CD8-positive, alpha-beta memory T cell (primary cell): Measurements from ENCODE around the gene SYF2. TPM values are rescaled to one million over a fixed set of nuclear protein-coding genes. Genes with fewer than 3 reads are reported as not detected.
"Not testable (repeated sequence)": the region's sequence is repeated elsewhere in the genome, so short reads cannot be mapped to it uniquely, and the experiment has no call there.

Source experiments
- CTCF ChIA-PET: fragments of 350-600 bp; sonication (Branson Sonifier 250); formaldehyde crosslinking; loops from one replicate; lab custom pipeline; 2021; ENCODE audit warnings: antibody characterized with exemption; lab: Charles Lee
- POLR2A ChIA-PET: fragments of 350-600 bp; sonication (Branson Sonifier 250); formaldehyde crosslinking; loops from one replicate; lab custom pipeline; 2021; ENCODE audit warnings: antibody characterized with exemption; lab: Charles Lee
- DNase-seq, 5 donors: peaks; one replicate each; pipeline versions ENCODE4 v3.0.0 to v3.0.0-alpha.2; 2020 to 2022; ENCODE audit warnings: mixed read lengths in 1 of 5
- H3K27ac ChIP-seq: one replicate; pipeline ENCODE4 v1.7.0; 2013; ENCODE audit warnings: low read depth, mild to moderate bottlenecking, low read length, moderate library complexity
- H3K27me3 ChIP-seq: 2 replicates; pipeline ENCODE4 v1.7.0; 2013; ENCODE audit warnings: low read length, mild to moderate bottlenecking; ENCODE audit not compliant: insufficient read depth, poor library complexity, severe bottlenecking
- H3K36me3 ChIP-seq: 2 replicates; pipeline ENCODE4 v1.7.0; 2013; ENCODE audit warnings: mild to moderate bottlenecking, low read length, moderate library complexity; ENCODE audit not compliant: insufficient read depth
- H3K4me1 ChIP-seq: 2 replicates; pipeline ENCODE4 v1.7.0; 2013; ENCODE audit warnings: mild to moderate bottlenecking, low read length, moderate library complexity; ENCODE audit not compliant: insufficient read depth
- H3K4me3 ChIP-seq: 2 replicates; pipeline ENCODE4 v1.7.0; 2013; ENCODE audit warnings: mild to moderate bottlenecking, low read length
- H3K9me3 ChIP-seq: 2 replicates; pipeline ENCODE4 v1.7.0; 2013; ENCODE audit warnings: mild to moderate bottlenecking, low read length
- H3K27ac Mint-ChIP-seq, 8 donors: one replicate each; pipeline ENCODE4 v1.8.0; 2020 to 2021; ENCODE audit warnings: mixed read lengths in 8 of 8, mild to moderate bottlenecking in 6 of 8, inconsistent platforms in 3 of 8, moderate library complexity in 3 of 8
- H3K27me3 Mint-ChIP-seq, 2 donors: one replicate each; pipeline ENCODE4 v1.8.0; 2020 to 2021; ENCODE audit warnings: mixed read lengths in 2 of 2, mild to moderate bottlenecking in 1 of 2, moderate library complexity in 1 of 2
- H3K36me3 Mint-ChIP-seq, 3 donors: one replicate each; pipeline ENCODE4 v1.8.0; 2020 to 2021; ENCODE audit warnings: mixed read lengths in 3 of 3, inconsistent platforms in 1 of 3, mild to moderate bottlenecking in 1 of 3
- H3K4me1 Mint-ChIP-seq, 3 donors: one replicate each; pipeline ENCODE4 v1.8.0; 2020 to 2021; ENCODE audit warnings: mixed read lengths in 3 of 3, inconsistent platforms in 1 of 3, mild to moderate bottlenecking in 1 of 3
- H3K4me3 Mint-ChIP-seq, 7 donors: one replicate each; pipeline ENCODE4 v1.8.0; 2020 to 2021; ENCODE audit warnings: mixed read lengths in 7 of 7, mild to moderate bottlenecking in 6 of 7, moderate library complexity in 4 of 7, inconsistent platforms in 2 of 7
- H3K9me3 Mint-ChIP-seq, 5 donors: one replicate each; pipeline ENCODE4 v1.8.0; 2020 to 2022; ENCODE audit warnings: mixed read lengths in 5 of 5, mild to moderate bottlenecking in 3 of 5, moderate library complexity in 2 of 5, inconsistent platforms in 1 of 5
- polyA plus RNA-seq: library from polyadenylated mRNA; unstranded; fragments of 300-500 nt; fragmentation: Illumina TruSeq; gene quantifications from one replicate; pipeline ENCODE4 v1.2.3, GENCODE V29; 2021
- total RNA-seq, 2 experiments: library from RNA; stranded (reverse); gene quantifications; one replicate each; pipeline ENCODE4 v1.2.3, GENCODE V29; 2021

The SYF2 gene
- total RNA-seq (10 to 100 TPM; 38.4 to 40.4 TPM), polyA plus RNA-seq (90.7 TPM)

DNA sequence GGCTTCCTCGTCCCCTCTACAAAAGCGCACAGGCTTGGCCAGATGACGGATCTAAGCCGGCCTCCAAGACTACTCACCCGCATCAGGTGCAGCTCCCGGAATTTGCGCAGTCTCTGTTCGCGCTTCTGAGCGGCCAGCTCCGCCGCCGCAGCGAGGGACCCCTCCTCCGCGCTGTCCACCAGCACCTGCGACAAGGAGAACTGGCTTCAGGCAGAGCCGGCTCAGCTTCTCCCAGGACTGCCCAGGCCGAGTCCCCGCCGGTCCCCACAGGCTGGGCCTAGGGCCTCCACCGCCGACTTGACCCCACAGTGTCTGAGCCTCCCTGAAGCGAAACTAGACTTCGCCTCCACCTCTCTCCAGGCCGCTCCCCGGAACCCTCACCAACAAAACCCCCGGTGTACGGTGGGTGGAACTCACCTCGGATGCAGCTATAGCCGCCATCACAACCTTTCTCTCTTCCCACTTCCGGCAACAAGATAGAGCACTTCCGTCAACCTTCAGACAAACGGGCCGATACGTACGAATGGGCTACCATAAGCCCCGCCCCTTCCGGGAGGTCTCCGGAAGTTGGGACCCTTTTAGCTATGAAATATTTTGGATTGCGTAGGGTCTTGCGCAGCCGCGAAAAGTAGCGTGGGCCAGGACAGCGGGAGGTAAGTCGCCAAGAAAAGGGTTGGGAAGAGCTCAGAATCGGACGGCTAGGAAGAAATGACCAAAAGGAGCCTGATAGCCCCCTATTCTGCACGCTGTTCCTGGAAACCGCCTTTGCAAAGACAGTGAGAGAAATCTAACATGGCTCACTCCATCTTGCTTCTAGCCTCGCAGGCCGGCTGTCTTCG lies at the start of gene SYF2:
Gene SYF2, minus strand, starts transcription at position 476 of the 839 bp plus-strand sequence. Its CDS starts 35 bp downstream, at position 441.
- H3K27ac ChIP-seq: peak within 1 kb of the TSS; percentile 97
- peaks cover 31 to 46% (median 37%) of the 10 kb centered on the region in 3 donors for H3K4me1 Mint-ChIP-seq
- peaks cover 22% of the 10 kb centered on the region for H3K36me3 ChIP-seq

DNA sequence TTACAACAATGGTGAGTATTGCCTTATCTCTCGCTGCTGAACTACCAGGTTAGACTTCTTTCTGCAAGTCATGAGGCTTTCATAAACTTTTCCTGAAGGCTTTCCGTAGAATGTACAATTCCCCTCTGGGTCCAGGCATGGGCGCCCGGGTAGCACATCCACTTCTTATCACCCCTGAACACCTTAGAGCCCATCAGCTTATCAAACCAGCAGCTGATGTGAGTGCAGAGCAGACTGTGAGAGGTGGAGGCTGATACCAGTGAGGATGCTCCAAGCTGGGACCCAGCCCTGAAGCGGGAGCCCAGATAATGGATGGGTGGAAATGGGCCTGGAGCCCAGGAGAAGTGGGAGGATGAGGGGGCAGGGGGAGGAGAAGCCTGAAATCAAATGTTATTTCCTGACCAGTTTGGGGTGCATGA lies 47.4 kb upstream of the SYF2 start:
- H3K4me3 Mint-ChIP-seq, H3K36me3 Mint-ChIP-seq, H3K36me3 ChIP-seq, CTCF ChIA-PET, H3K9me3 Mint-ChIP-seq, H3K9me3 ChIP-seq, H3K27ac ChIP-seq, H3K4me1 ChIP-seq, DNase-seq, H3K27me3 Mint-ChIP-seq, H3K4me1 Mint-ChIP-seq, H3K27me3 ChIP-seq, H3K27ac Mint-ChIP-seq, POLR2A ChIA-PET, H3K4me3 ChIP-seq: not testable (repeated sequence)

More for the DNA sequence above, at the start of gene SYF2:
- peaks cover 0 to 49% (median 5%) of the 10 kb centered on the region in 3 donors for H3K36me3 Mint-ChIP-seq
- H3K4me3 ChIP-seq: peak within 1 kb of the TSS; percentile 88
- no peak within 1 kb of the TSS for H3K4me3 Mint-ChIP-seq
- CTCF ChIA-PET: interaction anchor here (0.9 to 2.2 kb wide), 7 partner anchors 10 to 580 kb away, joined by 3 to 11 read pairs (median 3); partner anchors contain the start of gene RSRP1
- H3K27ac Mint-ChIP-seq: no peak within 1 kb of the TSS
- H3K9me3 ChIP-seq: no peaks in the 10 kb centered on the region
- DNase-seq: peak; percentile 82 to 95 (median 91)
- POLR2A ChIA-PET: interaction anchor here (0.6 to 4.4 kb wide), 23 partner anchors 8 to 880 kb away, joined by 3 to 114 read pairs (median 4); partner anchors contain the start of genes MACO1, MTFR1L, NIPAL3 and PDIK1L
- no peaks in the 10 kb centered on the region for H3K27me3 ChIP-seq
- H3K27me3 Mint-ChIP-seq: no peaks in the 10 kb centered on the region
- peaks cover 23% of the 10 kb centered on the region for H3K4me1 ChIP-seq
- H3K9me3 Mint-ChIP-seq: no peaks in the 10 kb centered on the region

DNA sequence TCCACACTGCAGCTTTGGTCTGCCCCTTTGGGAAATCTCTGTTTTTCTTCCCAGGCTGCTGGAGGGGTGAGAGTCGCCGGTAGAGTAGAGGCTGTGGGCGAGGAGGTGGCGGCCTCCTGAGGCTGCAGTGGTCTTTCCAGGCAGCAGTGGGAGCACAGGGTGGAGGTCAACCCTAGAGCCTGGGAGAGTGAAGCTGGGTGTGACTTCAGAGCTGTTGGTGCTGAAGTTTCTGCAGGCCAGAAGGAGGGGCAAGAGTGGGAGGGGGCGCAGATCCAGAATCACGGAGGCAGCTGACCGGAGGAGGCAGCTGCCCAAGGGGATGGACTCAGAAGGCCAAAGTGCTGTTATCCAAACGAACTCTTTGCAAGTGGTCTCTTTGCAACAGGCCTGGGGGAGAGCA lies 46.5 kb upstream of the SYF2 start:
- CTCF ChIA-PET, H3K36me3 Mint-ChIP-seq, H3K4me1 Mint-ChIP-seq, H3K27me3 Mint-ChIP-seq, H3K27ac ChIP-seq, DNase-seq, H3K9me3 ChIP-seq, H3K36me3 ChIP-seq, POLR2A ChIA-PET, H3K4me3 Mint-ChIP-seq, H3K4me1 ChIP-seq, H3K27me3 ChIP-seq, H3K9me3 Mint-ChIP-seq, H3K4me3 ChIP-seq, H3K27ac Mint-ChIP-seq: not testable (repeated sequence)

DNA sequence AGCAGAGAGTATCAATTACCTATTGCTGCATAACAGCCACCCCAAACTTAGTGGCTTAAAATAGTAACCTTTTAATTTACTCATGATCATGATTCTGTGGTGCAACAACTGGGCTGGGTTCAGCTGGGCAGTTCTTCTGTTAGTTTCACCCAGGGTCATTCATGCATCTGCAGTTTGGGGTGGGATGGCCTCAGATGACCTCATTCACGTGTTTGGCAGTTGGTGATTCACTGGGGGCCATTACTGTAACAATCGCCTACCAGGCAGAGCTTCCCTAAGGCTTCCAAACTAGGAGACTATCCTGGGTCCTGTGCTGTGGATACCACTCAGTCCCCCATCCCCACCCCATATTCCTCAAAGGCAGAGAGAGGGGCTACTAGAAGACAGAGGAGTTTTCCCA lies 46.1 kb upstream of the SYF2 start:
- H3K9me3 ChIP-seq, H3K27ac Mint-ChIP-seq, H3K4me1 Mint-ChIP-seq, H3K9me3 Mint-ChIP-seq, H3K36me3 ChIP-seq, H3K27me3 Mint-ChIP-seq, H3K4me3 Mint-ChIP-seq, POLR2A ChIA-PET, H3K4me3 ChIP-seq, CTCF ChIA-PET, DNase-seq, H3K27ac ChIP-seq, H3K27me3 ChIP-seq, H3K36me3 Mint-ChIP-seq, H3K4me1 ChIP-seq: not testable (repeated sequence)

DNA sequence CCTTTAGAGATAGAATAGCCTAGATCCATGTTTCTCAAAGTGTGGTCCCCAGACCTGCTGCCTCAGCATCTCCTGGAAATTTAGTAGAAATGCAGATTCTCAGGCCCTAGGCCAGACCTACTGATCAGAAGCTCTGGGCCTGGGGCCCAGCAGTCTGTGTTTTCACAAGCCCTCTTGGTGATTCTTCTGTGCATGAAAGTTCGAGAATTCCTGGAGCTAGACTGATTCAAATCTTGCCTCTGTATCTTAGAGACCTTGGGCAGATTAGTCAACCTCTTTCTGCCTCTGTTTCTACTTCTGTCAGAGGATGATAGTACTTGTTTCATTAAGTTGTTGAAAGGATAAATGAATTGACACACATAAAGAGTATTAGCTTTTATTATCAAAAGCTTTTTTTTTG lies 45.0 kb upstream of the SYF2 start:
- H3K9me3 ChIP-seq, H3K4me3 Mint-ChIP-seq, H3K27ac Mint-ChIP-seq, H3K36me3 ChIP-seq, H3K36me3 Mint-ChIP-seq, DNase-seq, H3K4me1 Mint-ChIP-seq, POLR2A ChIA-PET, H3K27me3 Mint-ChIP-seq, H3K27ac ChIP-seq, H3K9me3 Mint-ChIP-seq, H3K27me3 ChIP-seq, H3K4me3 ChIP-seq, CTCF ChIA-PET, H3K4me1 ChIP-seq: not testable (repeated sequence)

DNA sequence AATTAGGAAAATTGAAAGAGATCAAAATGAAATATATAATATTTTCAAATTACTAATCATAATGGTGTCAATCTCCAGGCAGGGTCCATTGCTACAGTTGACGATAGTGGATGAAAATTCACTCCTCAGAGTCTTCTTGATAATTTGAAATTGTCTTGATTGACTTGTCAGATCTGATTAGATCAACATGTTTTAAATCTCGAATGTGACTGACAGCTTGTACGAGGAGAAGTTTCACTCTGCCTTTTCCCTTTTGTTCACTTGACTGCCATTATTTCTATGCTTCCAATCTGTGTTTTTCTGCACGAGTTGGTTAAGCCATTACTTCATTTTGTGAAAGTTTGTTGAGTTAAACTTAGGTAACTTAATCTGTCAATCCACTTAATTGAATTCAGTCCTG lies 43.3 kb upstream of the SYF2 start:
- H3K27me3 ChIP-seq, H3K4me1 ChIP-seq, H3K36me3 Mint-ChIP-seq, H3K27ac Mint-ChIP-seq, H3K4me3 ChIP-seq, H3K27me3 Mint-ChIP-seq, H3K4me3 Mint-ChIP-seq, H3K27ac ChIP-seq, H3K9me3 ChIP-seq, H3K9me3 Mint-ChIP-seq, POLR2A ChIA-PET, H3K4me1 Mint-ChIP-seq, H3K36me3 ChIP-seq, DNase-seq, CTCF ChIA-PET: not testable (repeated sequence)

DNA sequence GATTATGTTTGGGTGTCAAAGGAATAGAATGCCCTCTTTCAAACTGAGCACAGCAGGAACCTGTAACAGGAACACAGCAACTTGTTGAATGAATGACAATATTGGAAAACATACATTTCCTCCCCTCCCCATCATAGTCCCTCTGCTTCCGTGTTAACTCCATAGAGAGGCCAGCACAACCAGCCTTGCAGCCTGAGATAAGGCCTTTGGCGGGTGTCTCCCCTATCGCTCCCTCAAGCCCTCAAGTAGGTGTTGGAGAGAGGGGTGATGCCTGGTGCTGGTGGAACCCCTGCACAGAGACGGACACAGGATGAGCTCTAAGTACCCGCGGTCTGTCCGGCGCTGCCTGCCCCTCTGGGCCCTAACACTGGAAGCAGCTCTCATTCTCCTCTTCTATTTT lies 39.9 kb upstream of the SYF2 start, which contains the start of gene RHD:
Gene RHD, plus strand, starts transcription at position 272 of the 400 bp plus-strand sequence. Its CDS starts 39 bp downstream, at position 311.
- H3K27ac Mint-ChIP-seq, H3K4me3 ChIP-seq, H3K27me3 ChIP-seq, CTCF ChIA-PET, H3K36me3 Mint-ChIP-seq, H3K9me3 ChIP-seq, DNase-seq, H3K4me1 ChIP-seq, POLR2A ChIA-PET, H3K9me3 Mint-ChIP-seq, H3K36me3 ChIP-seq, H3K4me1 Mint-ChIP-seq, H3K27me3 Mint-ChIP-seq: not testable (repeated sequence)
- peak within 1 kb of the TSS; percentile 51 for H3K27ac ChIP-seq
- H3K4me3 Mint-ChIP-seq: peak within 1 kb of the TSS in 1 of 7 donors; percentile 87

DNA sequence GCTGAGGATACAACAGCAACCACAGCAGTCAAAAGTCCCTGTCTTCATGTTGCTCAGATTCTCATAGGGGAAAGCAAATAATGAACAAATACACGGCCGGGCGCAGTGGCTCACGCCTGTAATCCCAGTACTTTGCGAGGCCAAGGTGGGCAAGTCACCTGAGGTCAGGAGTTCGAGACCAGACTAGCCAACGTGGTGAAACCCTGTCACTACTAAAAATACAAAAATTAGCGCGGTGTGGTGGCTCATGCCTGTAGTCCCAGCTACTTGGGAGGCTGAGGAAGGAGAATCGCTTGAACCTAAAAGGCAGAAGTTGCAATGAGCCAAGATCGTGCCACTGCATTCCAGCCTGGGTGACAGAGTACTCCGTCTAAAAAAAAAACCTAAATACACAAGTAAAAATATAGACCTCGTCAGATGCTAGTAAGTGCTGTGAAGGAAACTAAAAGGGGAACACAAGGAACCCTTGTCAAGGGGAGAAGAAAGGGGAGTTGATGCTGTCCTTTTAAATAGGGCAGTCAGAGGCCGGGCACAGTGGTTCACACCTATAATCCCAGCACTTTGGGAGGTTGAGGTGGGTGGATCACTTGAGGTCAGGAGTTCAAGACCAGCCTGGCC lies 36.0 kb upstream of the SYF2 start:
- peak overlapping the region; percentile 51 for H3K27ac ChIP-seq
- H3K27me3 Mint-ChIP-seq, H3K9me3 Mint-ChIP-seq, H3K27me3 ChIP-seq, DNase-seq, CTCF ChIA-PET, H3K9me3 ChIP-seq, H3K4me1 ChIP-seq, H3K36me3 ChIP-seq: not testable (repeated sequence)
- peaks cover 3 to 18% (median 14%) of the 10 kb centered on the region in 3 donors for H3K4me1 Mint-ChIP-seq
- peak overlapping the region; percentile 72 to 95 (median 86) for H3K27ac Mint-ChIP-seq
- H3K4me3 ChIP-seq: peak overlapping the region; percentile 59
- peaks cover 0 to 13% (median under 1%) of the 10 kb centered on the region in 3 donors for H3K36me3 Mint-ChIP-seq
- POLR2A ChIA-PET: interaction anchor here (0.6 kb wide), 1 partner anchor 36 kb away, joined by 5 read pairs; the partner anchor contains the start of gene SYF2
- H3K4me3 Mint-ChIP-seq: peak overlapping the region; percentile 80 to 89 (median 85)
